ENCODE data around the gene PNMA1.

DNA sequence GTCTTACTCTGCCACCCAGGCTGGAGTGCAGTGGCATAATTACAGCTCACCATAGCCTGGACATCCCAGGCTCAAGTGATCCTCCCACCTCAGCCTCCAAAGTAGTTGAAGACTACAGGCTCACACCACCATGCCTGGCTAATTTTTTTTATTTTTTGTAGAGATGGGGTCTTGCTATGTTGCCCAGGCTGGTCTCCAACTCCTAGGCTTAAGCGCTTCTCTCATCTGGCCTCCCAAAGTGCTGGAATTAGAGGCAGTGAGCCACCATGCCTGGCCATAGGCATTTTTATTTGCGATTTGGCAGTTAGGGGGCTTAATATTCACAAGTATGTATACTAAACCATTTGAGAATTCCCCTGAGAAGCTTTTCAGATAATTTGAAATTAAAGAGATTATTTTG, 19.1 kb downstream of the PNMA1 start:
- TF ChIP-seq GATA2 (IDR thresholded peaks at IDR 0.05; ENCODE audit: low read depth, low read length) (no peak), GATA3 (IDR thresholded peaks at IDR 0.05; ENCODE audit: low read depth, low read length) (no peak)
